KG1 (cell line): ENCODE measurements around the gene ZSWIM3.

Source experiments
- DNase-seq: peaks from one replicate; lab custom pipeline; 2025; lab: John Stamatoyannopoulos, UW

ZSWIM3 gene

DNA sequence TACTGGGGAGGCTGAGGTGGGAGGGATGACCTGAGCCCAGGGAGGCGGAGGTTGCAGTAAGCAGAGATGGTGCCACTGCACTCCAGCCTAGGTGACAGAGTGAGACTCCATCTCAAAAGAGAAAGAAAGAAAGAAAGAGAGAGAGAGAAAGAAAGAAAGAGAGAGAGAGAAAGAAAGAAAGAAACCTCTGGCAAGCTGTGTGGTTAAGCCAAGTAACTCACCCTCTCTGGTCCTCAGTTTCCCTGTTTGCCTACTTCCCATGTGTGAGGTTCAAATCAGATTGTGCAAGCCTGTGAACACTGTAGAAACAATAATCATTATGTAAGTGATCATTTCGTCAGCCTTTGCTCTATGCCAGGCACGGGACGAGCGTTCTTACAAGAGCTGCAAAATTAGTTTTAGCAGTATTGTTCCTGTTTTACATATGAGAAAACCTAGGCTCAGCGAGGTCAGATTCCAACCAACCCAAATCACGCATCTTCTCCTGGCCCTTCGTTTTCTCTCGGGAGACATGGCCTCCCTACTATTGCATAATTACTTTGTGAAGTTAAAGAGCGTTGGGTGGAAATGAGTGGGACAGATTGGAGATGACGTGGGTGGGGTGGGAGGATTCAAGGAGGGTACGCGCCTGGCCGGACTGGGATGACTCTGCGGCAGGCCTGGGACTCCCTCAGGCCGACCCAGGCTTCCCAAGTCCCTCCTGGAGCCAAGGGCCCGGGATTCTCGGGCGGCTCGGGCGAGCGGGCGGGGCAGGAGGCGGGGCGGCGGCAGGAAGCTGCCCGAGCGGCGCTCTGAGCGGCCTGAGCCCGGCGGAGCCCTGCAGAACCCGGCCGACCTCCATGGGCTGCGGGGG, 24.2 kb upstream of the ZSWIM3 start, which contains the start of gene SNX21:
SNX21 (plus strand) TSS at position 770 of the 853 bp plus-strand sequence. CDS start 121 bp downstream, outside the sequence.
- no peak for DNase-seq

DNA sequence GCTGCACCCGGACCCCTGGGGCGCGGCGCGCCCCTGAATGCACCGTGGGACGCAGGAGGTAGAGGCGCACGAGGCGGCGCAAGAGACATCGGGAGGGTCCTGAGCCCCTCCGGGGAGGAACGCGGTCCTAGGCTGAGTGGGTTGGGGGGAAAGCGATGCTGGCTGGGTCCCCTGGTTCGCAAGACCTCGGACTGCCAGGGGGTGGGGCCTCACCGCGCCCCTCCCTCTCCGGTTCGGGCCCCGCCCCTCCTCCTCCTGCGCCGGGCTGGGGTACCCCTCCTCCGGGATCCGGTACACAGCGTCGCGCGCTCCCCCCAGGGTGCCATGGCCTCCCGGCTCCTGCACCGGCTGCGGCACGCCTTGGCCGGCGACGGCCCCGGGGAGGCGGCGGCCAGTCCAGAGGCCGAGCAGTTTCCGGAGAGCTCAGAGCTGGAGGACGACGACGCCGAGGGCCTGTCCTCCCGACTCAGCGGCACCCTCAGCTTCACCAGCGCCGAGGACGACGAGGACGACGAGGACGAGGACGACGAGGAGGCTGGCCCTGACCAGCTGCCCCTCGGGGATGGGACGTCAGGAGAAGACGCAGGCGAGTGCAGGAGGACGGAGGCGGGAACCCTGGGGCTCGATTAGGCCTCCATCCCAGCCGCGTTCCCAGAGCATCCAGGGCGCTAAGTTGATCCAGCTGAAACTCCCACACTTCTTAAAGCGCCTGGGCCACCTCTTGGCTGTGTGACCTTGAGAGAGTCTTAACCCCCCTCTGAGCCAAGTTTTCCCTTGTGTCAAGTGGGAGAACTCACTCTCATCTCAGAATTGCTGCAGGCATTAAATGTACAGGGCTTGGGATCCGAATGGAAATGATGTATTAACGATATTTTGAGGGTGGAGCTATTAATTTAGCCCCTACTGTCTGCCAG, 23.3 kb upstream of the ZSWIM3 start:
- no peak for DNase-seq

- no peak for DNase-seq
These were observed 22.6 kb upstream of the ZSWIM3 start for GRCh38 chr20:45834797-45835161.

GRCh38 chr20:45835329-45835765, 22.1 kb upstream of the ZSWIM3 start:
- no peak for DNase-seq

- no peak for DNase-seq
These were observed 21.6 kb upstream of the ZSWIM3 start for GRCh38 chr20:45835825-45836224.

DNA sequence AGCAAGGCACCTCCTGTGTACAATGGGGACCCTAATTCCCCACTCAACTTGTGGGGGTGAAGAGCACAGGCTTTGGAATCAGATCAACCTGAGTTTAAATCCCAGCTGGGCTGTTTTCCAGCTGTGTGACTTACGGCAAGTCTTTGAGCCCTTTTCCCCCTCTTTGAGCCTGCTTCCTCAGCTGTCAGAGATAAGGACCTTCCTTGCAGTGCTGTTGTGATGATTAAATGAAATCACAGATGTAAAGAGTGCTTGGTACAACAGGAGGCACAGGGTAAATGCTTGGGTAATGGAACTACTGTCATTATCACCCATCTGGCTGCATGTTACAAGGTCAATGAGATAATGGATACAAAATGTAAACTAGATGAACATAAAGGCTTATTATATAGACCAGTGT, 20.6 kb upstream of the ZSWIM3 start:
- no peak for DNase-seq

GRCh38 chr20:45840700-45841198, 16.7 kb upstream of the ZSWIM3 start:
- DNase-seq: no peak

DNA sequence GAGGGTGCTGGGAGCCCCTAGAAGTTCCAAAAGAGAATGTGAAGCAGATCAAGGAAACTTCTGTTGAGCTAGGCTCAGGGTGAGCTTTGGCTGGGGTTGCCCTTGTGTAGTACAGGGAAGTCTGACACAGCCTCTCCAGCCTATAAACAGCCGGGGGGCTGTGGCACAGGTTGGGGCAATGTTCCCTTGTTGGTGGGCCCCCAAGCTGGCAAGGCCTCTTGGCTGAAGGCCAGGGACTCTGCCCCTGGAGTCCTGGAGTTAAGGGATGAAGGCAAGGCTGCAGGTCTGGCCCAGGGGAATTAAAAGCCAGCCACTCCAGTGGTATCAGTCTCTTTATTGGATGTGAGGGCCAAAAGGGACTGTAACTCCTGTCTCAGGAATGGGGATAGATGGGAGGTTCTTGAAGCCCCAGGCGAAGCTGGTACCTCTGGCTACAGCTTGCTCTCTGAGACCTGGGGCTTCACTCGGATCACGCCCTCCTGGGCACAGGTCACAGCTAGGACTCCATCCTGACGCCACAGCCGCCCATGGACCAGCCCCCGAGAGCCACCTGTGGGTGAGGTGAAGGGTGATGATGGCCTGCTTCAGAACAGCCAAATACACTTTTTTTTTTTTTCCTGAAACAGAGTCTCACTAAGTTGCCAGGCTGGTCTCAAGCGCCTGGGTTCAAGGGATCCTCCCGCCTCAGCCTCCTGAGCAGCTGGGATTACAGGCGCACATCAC, 15.8 kb upstream of the ZSWIM3 start:
- DNase-seq: no peak

- no peak for DNase-seq
These were observed 15.1 kb upstream of the ZSWIM3 start for GRCh38 chr20:45842169-45842812.

GRCh38 chr20:45843506-45843905, 13.9 kb upstream of the ZSWIM3 start:
- no peak for DNase-seq

DNA sequence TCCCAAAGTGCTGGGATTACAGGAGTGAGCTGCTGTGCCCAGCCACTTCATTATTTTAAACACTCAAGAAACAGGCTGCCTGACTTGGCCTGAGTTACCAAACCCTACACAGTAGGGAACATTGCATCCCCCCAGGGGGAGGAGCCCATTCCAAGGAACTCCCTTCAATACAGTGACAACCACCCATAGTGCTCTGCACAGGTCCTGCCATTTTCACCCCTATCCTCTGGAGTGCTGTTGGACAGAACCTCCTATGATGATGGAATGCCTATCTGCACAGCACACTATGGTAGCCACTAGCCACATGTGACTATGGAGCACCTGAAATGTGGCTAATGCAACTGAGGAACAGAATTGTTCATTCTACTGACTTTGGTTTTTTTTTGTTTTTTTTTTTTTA, 12.0 kb upstream of the ZSWIM3 start:
- no peak for DNase-seq

DNA sequence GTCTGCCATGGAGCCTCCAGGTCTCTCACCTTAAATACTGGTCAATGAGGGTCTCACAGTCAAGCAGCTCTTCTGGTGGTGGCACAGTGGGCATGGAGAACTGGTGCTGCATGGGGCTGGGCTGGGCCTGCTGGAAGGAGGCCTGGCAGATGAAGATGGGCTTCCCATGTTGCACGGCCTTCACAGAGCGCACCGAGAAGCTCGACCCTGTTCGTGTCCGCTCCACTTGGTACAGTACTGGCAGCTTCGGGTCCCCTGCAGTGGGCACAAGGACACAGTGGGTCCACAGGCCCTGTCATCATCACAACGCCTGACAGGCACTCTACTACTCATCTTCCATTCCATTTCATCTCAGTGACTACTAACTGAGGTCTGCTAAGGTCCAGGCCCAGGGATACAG, 9.0 kb upstream of the ZSWIM3 start:
- no peak for DNase-seq

GRCh38 chr20:45848969-45849582, 8.3 kb upstream of the ZSWIM3 start:
- DNase-seq: no peak

DNA sequence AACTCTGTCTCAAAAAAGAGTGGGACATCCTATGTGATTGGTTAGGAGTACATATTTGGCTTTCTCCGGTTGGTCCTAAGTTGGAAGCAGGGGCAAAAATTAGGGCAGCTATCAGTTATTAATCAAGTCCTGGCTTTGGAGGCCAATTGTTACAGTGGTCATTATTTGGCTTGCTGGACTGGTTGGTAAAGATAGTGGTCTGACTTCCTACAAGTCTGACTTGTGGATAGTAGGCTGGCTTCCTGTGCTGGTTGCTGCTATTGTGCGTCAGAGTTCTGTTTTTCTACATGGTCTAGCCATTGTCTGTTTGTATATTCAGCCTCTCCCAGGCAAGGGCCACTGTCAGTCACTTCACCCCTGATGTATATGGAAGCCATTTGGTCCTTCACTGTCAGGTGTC, 7.2 kb upstream of the ZSWIM3 start:
- no peak for DNase-seq

DNA sequence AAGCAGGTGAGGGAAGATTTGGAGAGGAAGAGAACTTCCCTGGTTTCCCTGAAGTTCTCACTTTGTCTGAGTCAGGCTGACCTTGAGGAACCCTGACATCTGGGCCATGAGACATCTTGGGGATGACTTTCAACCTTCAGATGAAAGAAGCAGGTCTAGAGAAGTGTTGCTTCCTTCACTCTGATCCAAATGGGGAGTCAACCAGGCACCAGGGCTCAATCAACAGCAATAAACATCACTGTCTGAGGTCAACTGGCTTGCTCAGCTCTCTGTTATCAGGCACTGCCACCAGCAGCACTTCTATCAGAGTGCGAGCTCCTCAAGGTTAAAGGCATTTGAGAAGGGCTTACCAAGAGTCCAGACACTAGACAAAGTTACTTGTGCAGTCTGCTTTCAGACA, 6.5 kb upstream of the ZSWIM3 start:
- DNase-seq: no peak

DNA sequence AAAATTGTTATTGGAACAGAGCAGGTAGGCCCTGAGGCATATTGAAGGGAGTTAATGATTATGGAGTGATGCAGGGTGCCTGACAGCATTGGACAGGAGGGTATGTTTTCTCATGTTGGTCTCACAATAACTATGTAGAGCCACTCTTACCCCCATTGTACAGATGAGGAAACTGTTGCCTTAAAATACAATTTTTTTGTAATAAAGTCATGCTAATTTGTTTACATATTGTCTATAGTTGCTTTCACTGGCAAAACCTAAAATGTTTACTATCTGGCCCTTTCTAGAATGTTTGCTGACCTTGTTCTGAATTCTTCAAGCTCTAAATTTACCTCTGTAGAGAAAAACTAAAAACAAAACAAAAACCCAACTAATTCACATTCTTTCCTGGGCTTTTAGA, 5.9 kb upstream of the ZSWIM3 start:
- DNase-seq: no peak

DNA sequence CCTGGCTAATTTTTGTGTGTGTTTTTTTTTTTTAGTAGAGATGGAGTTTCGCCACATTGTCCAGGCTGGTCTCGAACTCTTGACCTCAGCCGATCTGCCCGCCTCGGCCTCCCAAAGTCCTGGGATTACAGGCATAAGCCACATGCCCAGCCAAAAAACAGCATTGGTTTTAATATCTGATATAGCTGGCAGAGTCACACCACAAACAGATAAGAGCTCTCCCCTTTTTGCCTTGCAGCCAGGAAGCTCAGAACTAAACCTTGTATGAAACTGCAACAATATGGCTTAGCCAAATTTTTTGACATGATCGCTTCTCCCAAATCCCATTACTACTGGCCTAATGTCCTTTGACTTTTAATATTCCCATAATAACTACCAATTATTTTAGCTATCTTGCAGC, 5.1 kb upstream of the ZSWIM3 start:
- no peak for DNase-seq

GRCh38 chr20:45853484-45853883, 3.9 kb upstream of the ZSWIM3 start:
- no peak for DNase-seq

DNA sequence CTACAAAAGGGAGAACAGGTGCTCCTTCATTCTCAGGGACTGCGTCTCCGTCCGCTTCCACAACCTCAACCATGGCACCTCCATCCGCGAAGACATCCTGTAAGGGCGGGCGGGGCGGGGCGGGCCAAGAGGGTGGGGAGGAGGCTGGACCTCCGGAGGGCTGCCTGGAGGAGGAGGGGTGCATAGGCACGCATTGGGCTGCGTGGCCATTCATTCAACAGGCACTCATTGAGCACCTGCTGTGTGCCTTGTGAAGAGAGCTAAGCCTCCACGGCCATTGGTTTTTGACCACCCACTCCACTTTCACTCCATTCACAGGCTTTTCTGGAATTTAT, 435 bp downstream of the ZSWIM3 start:
- no peak for DNase-seq

GRCh38 chr20:45859916-45860315, 2.5 kb downstream of the ZSWIM3 start:
- no peak for DNase-seq

- no peak for DNase-seq
These were observed 3.3 kb downstream of the ZSWIM3 start for GRCh38 chr20:45860560-45861220.
